ENCODE data around the gene SF3A2.

SF3A2 gene

DNA sequence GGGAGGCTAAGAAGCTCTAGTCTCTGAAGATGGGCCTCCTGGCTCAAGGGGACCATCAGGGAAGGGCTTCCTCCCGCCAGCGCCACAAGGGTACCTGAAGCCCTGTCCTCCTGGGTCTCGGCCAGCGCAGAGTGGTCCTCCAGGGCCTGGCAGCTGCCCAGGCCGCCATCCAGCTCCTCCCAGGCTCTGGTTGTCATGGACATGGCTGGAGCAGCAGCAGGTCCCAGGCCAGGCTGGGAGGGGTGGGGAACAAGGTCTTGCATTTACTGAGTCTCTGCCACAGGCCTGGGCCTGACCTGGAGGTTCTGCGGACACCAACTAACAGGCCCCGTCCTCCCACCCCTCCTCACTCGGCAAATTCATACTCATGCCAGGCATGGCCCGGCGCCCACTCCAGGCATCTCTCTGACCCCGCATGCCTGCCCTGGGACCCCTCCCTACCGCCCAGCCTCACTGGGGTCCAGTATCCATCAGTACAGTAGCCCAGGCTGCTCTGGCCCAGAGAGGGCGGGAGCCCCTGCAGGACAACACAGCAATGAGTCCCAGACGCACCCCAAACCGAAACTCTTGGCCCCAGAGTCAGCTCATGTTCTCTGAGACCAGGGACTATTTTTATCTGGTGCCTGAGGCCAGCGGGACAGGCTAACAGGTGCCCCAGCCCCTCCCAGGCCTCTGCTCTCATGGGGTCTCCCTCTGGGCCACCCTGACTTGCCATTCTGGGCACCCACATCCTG, 18.7 kb downstream of the SF3A2 start:
- H3K4me2 ChIP-seq (ENCODE audit: low read length) = no peak overlapping the region
- no peak overlapping the region for H3K27ac ChIP-seq (ENCODE audit: low read depth, low read length, poor library complexity, severe bottlenecking)
- H3K9ac ChIP-seq (ENCODE audit: low read length) = no peak overlapping the region

DNA sequence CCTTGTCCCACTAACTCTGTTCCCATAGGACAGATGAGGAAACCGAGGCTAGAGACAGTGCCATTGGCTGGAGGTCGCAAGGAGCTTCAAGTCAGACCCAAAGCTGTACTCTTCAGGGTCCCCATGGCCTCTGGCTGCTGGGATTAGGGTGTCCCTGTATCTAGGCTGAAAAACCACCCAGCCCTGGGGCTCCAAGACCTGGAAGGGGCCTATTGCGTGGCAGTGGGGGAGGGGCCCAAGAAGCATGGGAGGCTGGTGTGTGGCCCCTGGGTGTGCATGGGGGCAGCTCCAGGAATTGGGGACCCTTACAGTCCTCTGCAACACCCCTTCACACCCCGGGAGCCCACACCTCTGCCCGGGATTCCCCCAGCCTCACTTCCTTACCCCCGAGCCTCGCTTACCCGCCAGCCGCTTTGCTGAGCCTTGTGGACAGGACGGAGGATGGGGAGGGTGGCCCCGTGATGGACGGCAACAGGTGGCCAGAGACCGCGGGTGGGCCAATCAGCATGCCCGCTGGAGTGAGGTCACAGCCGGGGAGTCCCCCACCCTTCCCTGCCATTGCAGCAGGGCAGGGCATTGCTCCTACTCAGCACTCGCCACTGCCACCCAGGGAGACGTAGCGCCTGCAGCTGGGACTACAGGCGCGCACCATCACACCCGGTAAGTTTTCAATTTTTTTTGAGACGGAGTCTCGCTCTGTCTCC, 19.5 kb downstream of the SF3A2 start, which contains the start of gene JSRP1:
Gene JSRP1, minus strand, starts transcription at position 436 of the 704 bp plus-strand sequence. CDS start 1,103 bp downstream, outside the sequence.
- H3K4me1 ChIP-seq (ENCODE audit: insufficient read depth, low read length, severe bottlenecking) = peaks cover 30% of the 10 kb centered on the region
- no peaks in the 10 kb centered on the region; the same call in 1 of the 2 replicates for H3K36me3 ChIP-seq (ENCODE audit: insufficient read depth, low read length)
- peak within 1 kb of the TSS; percentile 93 for H3K27ac ChIP-seq (ENCODE audit: low read depth, low read length, poor library complexity, severe bottlenecking)
- H4K20me1 ChIP-seq (ENCODE audit: insufficient read depth, low read length) = no peaks in the 10 kb centered on the region
- peak within 1 kb of the TSS; percentile 45 for H3K4me3 ChIP-seq (ENCODE audit: low read depth, low read length, poor library complexity, severe bottlenecking)
- H3F3A ChIP-seq (ENCODE audit: insufficient read depth, low read length) = no peaks in the 10 kb centered on the region
- H3K27me3 ChIP-seq (ENCODE audit: insufficient read depth, low read length) = no peaks in the 10 kb centered on the region
- TF ChIP-seq, protein P1, sequence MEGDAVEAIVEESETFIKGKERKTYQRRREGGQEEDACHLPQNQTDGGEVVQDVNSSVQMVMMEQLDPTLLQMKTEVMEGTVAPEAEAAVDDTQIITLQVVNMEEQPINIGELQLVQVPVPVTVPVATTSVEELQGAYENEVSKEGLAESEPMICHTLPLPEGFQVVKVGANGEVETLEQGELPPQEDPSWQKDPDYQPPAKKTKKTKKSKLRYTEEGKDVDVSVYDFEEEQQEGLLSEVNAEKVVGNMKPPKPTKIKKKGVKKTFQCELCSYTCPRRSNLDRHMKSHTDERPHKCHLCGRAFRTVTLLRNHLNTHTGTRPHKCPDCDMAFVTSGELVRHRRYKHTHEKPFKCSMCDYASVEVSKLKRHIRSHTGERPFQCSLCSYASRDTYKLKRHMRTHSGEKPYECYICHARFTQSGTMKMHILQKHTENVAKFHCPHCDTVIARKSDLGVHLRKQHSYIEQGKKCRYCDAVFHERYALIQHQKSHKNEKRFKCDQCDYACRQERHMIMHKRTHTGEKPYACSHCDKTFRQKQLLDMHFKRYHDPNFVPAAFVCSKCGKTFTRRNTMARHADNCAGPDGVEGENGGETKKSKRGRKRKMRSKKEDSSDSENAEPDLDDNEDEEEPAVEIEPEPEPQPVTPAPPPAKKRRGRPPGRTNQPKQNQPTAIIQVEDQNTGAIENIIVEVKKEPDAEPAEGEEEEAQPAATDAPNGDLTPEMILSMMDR (IDR thresholded peaks at IDR 0.05; ENCODE audit: low read length) = no peak
- TF ChIP-seq EZH2 (IDR thresholded peaks at IDR 0.05; ENCODE audit: borderline replicate concordance, low read length) = no peak
- H3K4me2 ChIP-seq (ENCODE audit: low read length) = peak within 1 kb of the TSS; percentile 57
- no peaks in the 10 kb centered on the region for H3K9me3 ChIP-seq (ENCODE audit: low read length)
- H2AFZ ChIP-seq (ENCODE audit: low read length) = no peak within 1 kb of the TSS
- no peaks in the 10 kb centered on the region for H3K9me2 ChIP-seq (ENCODE audit: low read depth, low read length)
- no peaks in the 10 kb centered on the region for H3K79me2 ChIP-seq (ENCODE audit: insufficient read depth, low read length)
- H3K9ac ChIP-seq (ENCODE audit: low read length) = peak within 1 kb of the TSS; percentile 27; the same call in 1 of the 2 replicates

More for the DNA sequence above, 18.7 kb downstream of the SF3A2 start:
- H3K36me3 ChIP-seq (ENCODE audit: insufficient read depth, low read length) = no peaks in the 10 kb centered on the region; the same call in 1 of the 2 replicates
- H3K9me2 ChIP-seq (ENCODE audit: low read depth, low read length) = no peaks in the 10 kb centered on the region
- H3F3A ChIP-seq (ENCODE audit: insufficient read depth, low read length) = no peaks in the 10 kb centered on the region
- H3K4me1 ChIP-seq (ENCODE audit: insufficient read depth, low read length, severe bottlenecking) = peaks cover 30% of the 10 kb centered on the region
- H3K27me3 ChIP-seq (ENCODE audit: insufficient read depth, low read length) = no peaks in the 10 kb centered on the region
- no peaks in the 10 kb centered on the region for H3K9me3 ChIP-seq (ENCODE audit: low read length)
- no peaks in the 10 kb centered on the region for H3K79me2 ChIP-seq (ENCODE audit: insufficient read depth, low read length)
- H3K4me3 ChIP-seq (ENCODE audit: low read depth, low read length, poor library complexity, severe bottlenecking) = no peak overlapping the region
- no peaks in the 10 kb centered on the region for H4K20me1 ChIP-seq (ENCODE audit: insufficient read depth, low read length)
- TF ChIP-seq, protein P1 (IDR thresholded peaks at IDR 0.05; ENCODE audit: low read length) = no peak
- TF ChIP-seq EZH2 (IDR thresholded peaks at IDR 0.05; ENCODE audit: borderline replicate concordance, low read length) = no peak
- H2AFZ ChIP-seq (ENCODE audit: low read length) = no peak overlapping the region

DNA sequence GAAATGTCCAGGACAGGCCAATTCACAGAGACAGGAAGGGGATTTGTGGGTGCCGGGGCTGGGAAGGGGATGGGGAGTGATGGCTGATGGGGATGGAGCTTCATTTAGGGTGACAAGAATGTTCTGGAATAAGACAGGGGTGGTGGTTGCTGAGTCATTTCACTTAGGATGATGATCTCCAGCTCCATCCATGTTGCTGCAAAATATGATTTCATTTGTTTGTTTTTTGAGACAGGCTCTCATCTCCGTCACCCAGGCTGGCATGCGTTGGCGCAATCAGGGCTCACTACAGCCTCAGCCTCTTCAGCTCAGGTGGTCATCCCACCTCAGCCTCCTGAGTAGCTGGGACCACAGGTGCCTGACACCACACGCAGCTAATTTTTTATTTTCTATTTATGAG, 22.7 kb downstream of the SF3A2 start:
- H3K9ac ChIP-seq (ENCODE audit: low read length) = no peak overlapping the region
- no peaks in the 10 kb centered on the region for H3F3A ChIP-seq (ENCODE audit: insufficient read depth, low read length)
- H3K4me2 ChIP-seq (ENCODE audit: low read length) = no peak overlapping the region
- peaks cover 31% of the 10 kb centered on the region for H3K4me1 ChIP-seq (ENCODE audit: insufficient read depth, low read length, severe bottlenecking)
- no peaks in the 10 kb centered on the region for H3K36me3 ChIP-seq (ENCODE audit: insufficient read depth, low read length)
- H3K79me2 ChIP-seq (ENCODE audit: insufficient read depth, low read length) = no peaks in the 10 kb centered on the region
- peak overlapping the region; percentile 93 for H3K27ac ChIP-seq (ENCODE audit: low read depth, low read length, poor library complexity, severe bottlenecking)
- no peaks in the 10 kb centered on the region for H3K9me2 ChIP-seq (ENCODE audit: low read depth, low read length)
- no peak overlapping the region for H3K4me3 ChIP-seq (ENCODE audit: low read depth, low read length, poor library complexity, severe bottlenecking)
- no peak overlapping the region for H2AFZ ChIP-seq (ENCODE audit: low read length)
- H3K9me3 ChIP-seq (ENCODE audit: low read length) = no peaks in the 10 kb centered on the region
- no peaks in the 10 kb centered on the region for H3K27me3 ChIP-seq (ENCODE audit: insufficient read depth, low read length)
- TF ChIP-seq EZH2 (IDR thresholded peaks at IDR 0.05; ENCODE audit: borderline replicate concordance, low read length) = no peak
- TF ChIP-seq, protein P1 (IDR thresholded peaks at IDR 0.05; ENCODE audit: low read length) = no peak
- no peaks in the 10 kb centered on the region for H4K20me1 ChIP-seq (ENCODE audit: insufficient read depth, low read length)
